AG09319 (cell line): ENCODE results near the gene HPGD.

ENCODE experiments used
- DNase-seq: peaks from one replicate; pipeline ENCODE4 v3.0.0-alpha.2; 2010; ENCODE audit warnings: low read depth; ENCODE audit errors: extremely low read depth
- TF ChIP-seq, protein P1 (sequence below): IDR thresholded peaks from 2 replicates; pipeline ENCODE4 v1.5.1; 2011; ENCODE audit warnings: low read depth, mild to moderate bottlenecking, inconsistent platforms, low read length, moderate library complexity

The HPGD gene

DNA sequence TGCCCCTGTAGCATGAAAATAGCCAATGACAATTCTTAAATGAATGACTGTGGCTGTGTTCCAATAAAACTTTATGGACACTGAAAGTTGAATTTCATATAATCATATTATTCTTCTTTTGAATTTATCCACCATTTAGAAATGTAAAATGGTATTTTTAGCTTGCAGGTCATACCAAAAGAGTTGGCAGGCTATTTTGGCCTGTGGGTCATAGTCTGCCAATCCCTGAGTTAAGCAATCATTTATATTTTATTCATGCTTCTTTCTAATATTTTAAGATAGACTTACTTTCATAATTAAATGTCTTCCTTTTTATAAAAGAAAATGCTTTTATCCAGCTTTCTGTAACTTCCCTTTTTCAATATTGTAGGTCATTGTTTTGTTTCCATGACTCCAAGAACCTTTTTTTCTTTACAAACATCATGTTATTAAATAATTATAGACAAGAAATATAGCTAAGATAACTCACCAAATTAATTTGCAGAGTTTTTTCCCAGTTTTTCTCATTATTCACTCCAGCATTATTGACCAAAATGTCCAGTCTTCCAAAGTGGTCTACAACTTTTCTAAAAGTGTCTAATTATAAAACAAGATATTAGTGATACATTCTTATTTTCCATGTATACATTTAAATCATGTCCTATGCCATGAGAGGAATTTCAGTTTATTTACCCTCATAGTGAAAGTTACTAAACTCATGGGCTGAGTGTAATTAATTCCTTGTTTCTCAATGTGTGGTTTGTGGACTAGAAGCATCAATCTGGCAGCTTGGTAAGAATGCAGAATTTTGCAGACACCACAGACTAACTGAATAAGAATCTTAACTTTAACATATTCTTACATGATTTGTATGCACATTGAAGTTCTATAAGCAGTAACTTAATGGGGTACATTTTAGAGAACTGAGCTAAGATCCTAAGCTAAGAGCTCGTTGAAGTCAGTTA, 4.5 kb downstream of the HPGD start:
- DNase-seq = no peak
- TF ChIP-seq, protein P1, sequence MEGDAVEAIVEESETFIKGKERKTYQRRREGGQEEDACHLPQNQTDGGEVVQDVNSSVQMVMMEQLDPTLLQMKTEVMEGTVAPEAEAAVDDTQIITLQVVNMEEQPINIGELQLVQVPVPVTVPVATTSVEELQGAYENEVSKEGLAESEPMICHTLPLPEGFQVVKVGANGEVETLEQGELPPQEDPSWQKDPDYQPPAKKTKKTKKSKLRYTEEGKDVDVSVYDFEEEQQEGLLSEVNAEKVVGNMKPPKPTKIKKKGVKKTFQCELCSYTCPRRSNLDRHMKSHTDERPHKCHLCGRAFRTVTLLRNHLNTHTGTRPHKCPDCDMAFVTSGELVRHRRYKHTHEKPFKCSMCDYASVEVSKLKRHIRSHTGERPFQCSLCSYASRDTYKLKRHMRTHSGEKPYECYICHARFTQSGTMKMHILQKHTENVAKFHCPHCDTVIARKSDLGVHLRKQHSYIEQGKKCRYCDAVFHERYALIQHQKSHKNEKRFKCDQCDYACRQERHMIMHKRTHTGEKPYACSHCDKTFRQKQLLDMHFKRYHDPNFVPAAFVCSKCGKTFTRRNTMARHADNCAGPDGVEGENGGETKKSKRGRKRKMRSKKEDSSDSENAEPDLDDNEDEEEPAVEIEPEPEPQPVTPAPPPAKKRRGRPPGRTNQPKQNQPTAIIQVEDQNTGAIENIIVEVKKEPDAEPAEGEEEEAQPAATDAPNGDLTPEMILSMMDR = no peak

DNA sequence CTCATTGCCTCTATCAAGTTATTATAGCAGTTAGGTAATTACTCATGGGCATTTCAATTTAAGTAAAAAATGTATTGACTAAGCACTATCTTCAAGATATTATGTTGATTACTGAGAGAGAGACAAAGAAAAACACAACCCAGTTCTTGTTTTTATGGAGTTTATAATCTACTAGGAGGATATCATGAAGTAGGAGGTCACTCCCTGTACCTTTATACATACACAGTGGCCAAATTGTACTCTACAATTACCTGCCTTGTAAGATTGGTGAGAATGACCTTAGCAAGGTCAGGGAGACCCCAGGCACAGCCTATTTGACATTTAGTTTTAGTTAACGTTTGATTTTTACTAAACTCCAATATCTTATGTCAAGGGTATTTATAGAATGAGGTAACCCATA, 5.5 kb downstream of the HPGD start:
- DNase-seq = no peak
- TF ChIP-seq, protein P1 = no peak

DNA sequence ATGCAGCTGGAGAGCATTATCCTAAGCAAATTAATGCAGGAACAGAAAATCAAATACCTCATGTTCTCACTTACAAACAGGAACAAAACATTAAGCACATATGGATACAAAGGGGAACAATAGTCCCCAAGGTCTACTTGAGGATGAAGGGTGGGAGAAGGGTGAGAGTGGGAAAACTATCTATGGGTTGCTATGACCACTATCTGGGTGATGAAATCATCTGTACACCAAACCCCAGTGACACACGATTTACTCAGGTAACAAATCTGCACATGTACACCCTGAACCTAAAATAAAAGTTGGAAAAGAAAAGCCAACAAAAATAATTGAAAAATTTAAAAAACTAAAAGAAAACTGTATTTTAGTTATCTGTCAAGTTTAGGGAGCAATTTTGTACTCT, 5.9 kb downstream of the HPGD start:
- TF ChIP-seq, protein P1 = no peak
- no peak for DNase-seq

DNA sequence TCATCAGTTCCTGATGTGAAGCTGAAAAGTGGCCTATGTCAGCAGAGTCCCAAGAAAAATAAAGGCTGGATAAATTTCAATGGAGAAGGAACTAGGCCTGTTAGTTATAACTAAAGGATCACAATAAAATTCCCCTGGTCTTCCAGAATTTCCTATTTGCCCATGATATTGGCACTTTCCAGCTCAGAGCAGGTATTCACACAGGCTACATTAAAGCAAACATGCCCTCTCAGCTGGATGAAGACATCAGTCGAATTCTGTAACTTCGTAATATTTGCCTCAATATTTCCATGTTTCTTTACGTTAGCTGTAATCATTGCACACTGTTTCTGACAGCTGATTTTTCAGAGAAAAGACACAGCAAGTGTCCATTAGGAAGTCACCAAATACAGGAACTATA, 9.5 kb downstream of the HPGD start:
- DNase-seq = no peak
- TF ChIP-seq, protein P1 = no peak

DNA sequence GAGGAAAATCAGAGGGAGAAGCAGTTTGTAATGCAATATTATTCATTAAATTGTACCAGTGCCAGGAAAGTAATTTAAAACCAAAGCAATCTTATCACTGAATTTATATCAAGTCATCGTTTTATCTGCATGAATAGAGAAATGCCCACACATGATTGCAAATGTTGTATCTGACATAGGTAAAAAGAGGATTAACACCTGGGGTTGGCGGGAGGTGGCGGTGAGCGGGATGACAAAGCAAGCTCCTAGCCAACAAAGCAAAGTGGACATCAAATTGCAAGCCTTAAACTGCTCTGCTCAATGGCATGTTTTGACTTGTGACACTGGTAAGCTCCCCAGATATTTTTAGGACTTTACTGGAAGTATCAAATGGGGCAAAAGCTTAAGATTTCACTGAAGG, 16.4 kb downstream of the HPGD start:
- TF ChIP-seq, protein P1 = no peak
- DNase-seq = no peak

DNA sequence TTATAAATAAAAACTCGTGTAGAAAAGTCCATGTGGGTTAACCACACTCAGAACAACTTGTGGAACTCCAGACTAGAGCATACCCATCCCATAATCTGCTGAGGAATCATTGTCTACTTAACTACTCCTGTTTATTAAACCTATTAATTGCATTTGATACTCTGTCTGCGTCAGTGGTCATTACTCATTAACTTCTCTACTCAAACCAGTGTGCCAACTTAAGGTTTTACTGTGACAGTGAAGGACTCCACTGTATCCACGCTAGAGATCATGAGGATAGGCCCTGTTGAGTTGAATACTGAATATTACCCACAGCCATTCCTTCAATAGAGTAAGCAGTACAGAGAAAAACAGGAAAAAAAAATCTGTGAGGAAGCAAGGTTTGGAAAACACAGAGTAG, 17.3 kb downstream of the HPGD start:
- TF ChIP-seq, protein P1 = no peak
- no peak for DNase-seq

DNA sequence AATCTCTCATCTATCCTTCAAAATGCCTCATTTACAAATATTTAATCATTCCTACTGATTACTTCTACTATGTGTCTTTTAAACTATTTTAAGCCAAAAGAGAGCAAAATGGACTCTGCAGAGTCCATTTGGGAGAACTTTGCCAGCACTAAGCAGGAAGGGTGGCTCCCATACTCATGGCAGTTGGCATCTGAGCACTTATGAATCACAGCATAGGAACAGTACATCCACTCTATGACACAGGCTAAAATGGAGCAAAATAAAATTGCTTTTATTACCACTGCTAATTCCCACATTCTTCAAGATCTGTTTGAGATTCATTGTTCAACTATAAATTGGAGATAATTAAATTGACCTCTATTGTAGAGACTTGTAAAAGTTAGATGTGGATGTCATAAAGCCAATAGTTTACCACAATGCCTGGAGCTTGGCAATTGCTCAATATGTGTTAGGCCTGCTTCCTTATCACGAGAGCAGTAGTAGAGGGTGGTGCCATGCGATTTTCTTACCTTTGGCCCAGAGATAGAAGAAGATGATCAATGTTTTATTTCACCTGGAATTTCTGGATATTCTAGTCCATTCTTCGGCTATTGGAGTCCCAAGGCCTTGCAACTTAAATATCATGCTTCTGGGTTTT, 19.1 kb downstream of the HPGD start:
- DNase-seq = no peak
- TF ChIP-seq, protein P1 = no peak
